WTC11 (cell line): ENCODE measurements around the gene P4HB. TPM values are rescaled to one million over a fixed set of nuclear protein-coding genes. Genes with fewer than 3 reads are reported as not detected.

ENCODE experiments used
- AFF4 ChIP-seq: sonication (generic); formaldehyde crosslinking; IDR thresholded peaks from 2 replicates; pipeline ENCODE4 v1.8.1; 2023; ENCODE audit warnings: mild to moderate bottlenecking, missing genetic modification reagents, borderline replicate concordance
- ARID4B ChIP-seq: sonication (generic); formaldehyde crosslinking; IDR thresholded peaks from 2 replicates; pipeline ENCODE4 v1.8.0; 2023; ENCODE audit warnings: missing genetic modification reagents, mild to moderate bottlenecking, borderline replicate concordance
- ERG ChIP-seq: fragments of 250-450 bp; sonication (Bioruptor Pico); IDR thresholded peaks from 2 replicates; pipeline ENCODE4 v1.8.0; 2021; ENCODE audit warnings: mild to moderate bottlenecking
- GABPB1 ChIP-seq: sonication (generic); formaldehyde crosslinking; IDR thresholded peaks from 2 replicates; pipeline ENCODE4 v1.8.1; 2023; ENCODE audit warnings: mild to moderate bottlenecking, missing genetic modification reagents
- IRF1 ChIP-seq: sonication (generic); formaldehyde crosslinking; IDR thresholded peaks from 2 replicates; pipeline ENCODE4 v1.8.0; 2023; ENCODE audit warnings: missing genetic modification reagents
- MLX ChIP-seq: sonication (generic); formaldehyde crosslinking; IDR thresholded peaks from 2 replicates; pipeline ENCODE4 v1.8.1; 2023; ENCODE audit warnings: mild to moderate bottlenecking, missing genetic modification reagents, moderate library complexity
- MYBL2 ChIP-seq: sonication (generic); formaldehyde crosslinking; IDR thresholded peaks from 2 replicates; pipeline ENCODE4 v1.8.1; 2023; ENCODE audit warnings: mild to moderate bottlenecking, moderate library complexity, missing genetic modification reagents
- NR2C2 ChIP-seq: sonication (generic); formaldehyde crosslinking; IDR thresholded peaks from 2 replicates; pipeline ENCODE4 v1.8.0; 2022; ENCODE audit warnings: mild to moderate bottlenecking, missing genetic modification reagents
- TCF7 ChIP-seq: sonication (generic); formaldehyde crosslinking; IDR thresholded peaks from 2 replicates; pipeline ENCODE4 v1.8.0; 2022; ENCODE audit warnings: mild to moderate bottlenecking, low read depth, missing genetic modification reagents, moderate library complexity
- ZNF138 ChIP-seq: sonication (generic); formaldehyde crosslinking; conservative IDR thresholded peaks from 2 replicates; pipeline ENCODE4 v1.8.1; 2022; ENCODE audit warnings: mild to moderate bottlenecking, moderate library complexity, missing genetic modification reagents
- ZNF423 ChIP-seq: fragments of 250-450 bp; sonication (Bioruptor Pico); IDR thresholded peaks from 2 replicates; pipeline ENCODE4 v2.1.2; 2022; ENCODE audit warnings: mild to moderate bottlenecking, moderate library complexity
- ZNF425 ChIP-seq: fragments of 250-450 bp; sonication (Bioruptor Pico); conservative IDR thresholded peaks from 2 replicates; pipeline ENCODE4 v1.9.0; 2021; ENCODE audit warnings: mild to moderate bottlenecking
- total RNA-seq: library from RNA; stranded (reverse); gene quantifications from 3 replicates; pipeline ENCODE4 v1.2.3, GENCODE V29; 2021

The P4HB gene
- total RNA-seq, 1 experiment from 2014 or later = 380 TPM

- peak; percentile 77 for TF ChIP-seq ARID4B
- TF ChIP-seq ZNF423 (CRISPR knock-in tag) = no peak
- no peak for TF ChIP-seq NR2C2 (CRISPR knock-in tag)
- no peak for TF ChIP-seq MLX (CRISPR knock-in tag)
- no peak for TF ChIP-seq ERG (CRISPR knock-in tag)
- TF ChIP-seq IRF1 (CRISPR knock-in tag) = no peak
- TF ChIP-seq MYBL2 (CRISPR knock-in tag) = peak; percentile 38; the same call in 1 of the 2 replicates
- no peak for TF ChIP-seq AFF4 (CRISPR knock-in tag)
- no peak for TF ChIP-seq ZNF425 (CRISPR knock-in tag)
- TF ChIP-seq ZNF138 (CRISPR knock-in tag) = no peak
- TF ChIP-seq TCF7 (CRISPR knock-in tag) = no peak
- TF ChIP-seq GABPB1 (CRISPR knock-in tag) = no peak
These were observed at the start of gene P4HB (continued) for GRCh38 chr17:81859906-81860755.
